Colonic mucosa (tissue), 4 donors: Measurements from ENCODE around the gene PANK4. TPM values are rescaled to one million over a fixed set of nuclear protein-coding genes. Genes with fewer than 3 reads are reported as not detected.

Experiments used
- DNase-seq: peaks from one replicate; pipeline ENCODE4 v3.0.0-alpha.2; 2020
- H3K27ac ChIP-seq: fragments of 200-600 bp; one replicate; pipeline ENCODE4 v1.8.0; 2021
- H3K27me3 ChIP-seq: fragments of 200-600 bp; one replicate; pipeline ENCODE4 v1.8.0; 2021
- H3K36me3 ChIP-seq: fragments of 200-600 bp; one replicate; pipeline ENCODE4 v1.8.0; 2021
- H3K4me1 ChIP-seq: fragments of 200-600 bp; one replicate; pipeline ENCODE4 v1.8.0; 2021; ENCODE audit warnings: mild to moderate bottlenecking
- H3K4me3 ChIP-seq: fragments of 200-600 bp; one replicate; pipeline ENCODE4 v1.8.0; 2021
- H3K9ac ChIP-seq, 2 donors: one replicate each; pipeline ENCODE4 v1.7.0; 2013; ENCODE audit warnings: control low read depth in 2 of 2, low read depth in 2 of 2, low read length in 2 of 2
- H3K9me3 ChIP-seq: fragments of 200-600 bp; one replicate; pipeline ENCODE4 v1.8.0; 2021
- intact Hi-C: fragments of 100-400 bp; cut with DNase I; formaldehyde crosslinking; loops from one replicate; pipeline ENCODE4 v1.14.1; 2022
- total RNA-seq, 2 donors: library from RNA; stranded (reverse); fragmentation: NEBNext Ultra II Directional in 1 of 2; extraction: Animal tissue kit (Norgen Biotek cat#: 25700) in 1 of 2; gene quantifications; one replicate each; pipeline ENCODE4 v1.2.1, GENCODE V29; 2021
- TF ChIP-seq, protein P1 (sequence below): fragments of 200-600 bp; IDR thresholded peaks from one replicate; pipeline ENCODE4 v1.8.0; 2022; ENCODE audit warnings: antibody characterized with exemption, mild to moderate bottlenecking
- donor health status: healthy.
- donor health status: DM: no; HTN: no; CAD: no.
- donor health status: DM: no; HTN: no; CAD: no.

PANK4 gene
- total RNA-seq, 2 donors from 2014 or later = 27.0 to 42.0 TPM

DNA sequence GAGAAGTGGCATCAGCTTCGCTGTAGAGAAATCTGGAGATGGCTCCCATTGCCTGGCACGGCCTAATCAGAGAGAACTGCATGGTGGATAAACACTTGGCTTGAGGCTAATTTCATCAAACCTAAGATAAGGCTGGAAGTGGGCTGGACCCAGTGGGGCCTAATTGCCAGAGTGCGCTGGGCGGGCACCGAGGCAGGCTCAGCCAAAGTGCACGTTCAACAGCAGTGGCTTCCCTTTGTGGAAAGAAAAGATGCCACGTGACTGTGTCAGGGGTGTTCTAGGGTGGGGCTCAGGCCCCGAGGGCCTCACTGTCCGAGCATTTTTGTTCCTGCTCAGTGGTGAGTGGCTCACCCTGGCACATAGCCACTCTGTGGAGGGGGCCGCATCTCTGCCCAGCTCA lies 44.5 kb downstream of the PANK4 start:
- intact Hi-C loops = no loop called here

DNA sequence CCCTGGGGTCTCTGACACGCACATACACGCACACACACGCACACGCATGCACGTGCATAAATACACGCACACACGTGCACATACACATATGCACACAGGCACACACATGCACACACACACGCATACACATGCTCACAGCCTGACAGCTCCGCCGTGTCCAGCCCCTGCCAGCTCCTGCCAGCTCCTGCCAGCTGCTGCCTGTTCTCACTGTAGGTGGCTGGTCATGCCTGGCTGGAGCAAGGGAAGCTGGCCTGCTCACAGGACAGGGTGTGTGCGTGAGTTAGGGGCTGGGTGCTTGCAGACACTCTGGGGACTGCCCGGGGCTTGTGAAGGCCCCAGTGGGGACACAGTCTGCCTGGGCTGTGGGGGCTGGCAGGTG lies 45.4 kb downstream of the PANK4 start:
- H3K27ac ChIP-seq = no peak overlapping the region

More for the DNA sequence above, 44.5 kb downstream of the PANK4 start:
- Histone ChIP-seq H3K27me3 (no peaks in the 10 kb centered on the region), H3K9ac (no peak overlapping the region), H3K4me3 (no peak overlapping the region), H3K36me3 (no peaks in the 10 kb centered on the region), H3K4me1 (peaks cover 8% of the 10 kb centered on the region), H3K27ac (no peak overlapping the region), H3K9me3 (no peaks in the 10 kb centered on the region)
- DNase-seq = no peak
- TF ChIP-seq, protein P1, sequence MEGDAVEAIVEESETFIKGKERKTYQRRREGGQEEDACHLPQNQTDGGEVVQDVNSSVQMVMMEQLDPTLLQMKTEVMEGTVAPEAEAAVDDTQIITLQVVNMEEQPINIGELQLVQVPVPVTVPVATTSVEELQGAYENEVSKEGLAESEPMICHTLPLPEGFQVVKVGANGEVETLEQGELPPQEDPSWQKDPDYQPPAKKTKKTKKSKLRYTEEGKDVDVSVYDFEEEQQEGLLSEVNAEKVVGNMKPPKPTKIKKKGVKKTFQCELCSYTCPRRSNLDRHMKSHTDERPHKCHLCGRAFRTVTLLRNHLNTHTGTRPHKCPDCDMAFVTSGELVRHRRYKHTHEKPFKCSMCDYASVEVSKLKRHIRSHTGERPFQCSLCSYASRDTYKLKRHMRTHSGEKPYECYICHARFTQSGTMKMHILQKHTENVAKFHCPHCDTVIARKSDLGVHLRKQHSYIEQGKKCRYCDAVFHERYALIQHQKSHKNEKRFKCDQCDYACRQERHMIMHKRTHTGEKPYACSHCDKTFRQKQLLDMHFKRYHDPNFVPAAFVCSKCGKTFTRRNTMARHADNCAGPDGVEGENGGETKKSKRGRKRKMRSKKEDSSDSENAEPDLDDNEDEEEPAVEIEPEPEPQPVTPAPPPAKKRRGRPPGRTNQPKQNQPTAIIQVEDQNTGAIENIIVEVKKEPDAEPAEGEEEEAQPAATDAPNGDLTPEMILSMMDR = no peak

DNA sequence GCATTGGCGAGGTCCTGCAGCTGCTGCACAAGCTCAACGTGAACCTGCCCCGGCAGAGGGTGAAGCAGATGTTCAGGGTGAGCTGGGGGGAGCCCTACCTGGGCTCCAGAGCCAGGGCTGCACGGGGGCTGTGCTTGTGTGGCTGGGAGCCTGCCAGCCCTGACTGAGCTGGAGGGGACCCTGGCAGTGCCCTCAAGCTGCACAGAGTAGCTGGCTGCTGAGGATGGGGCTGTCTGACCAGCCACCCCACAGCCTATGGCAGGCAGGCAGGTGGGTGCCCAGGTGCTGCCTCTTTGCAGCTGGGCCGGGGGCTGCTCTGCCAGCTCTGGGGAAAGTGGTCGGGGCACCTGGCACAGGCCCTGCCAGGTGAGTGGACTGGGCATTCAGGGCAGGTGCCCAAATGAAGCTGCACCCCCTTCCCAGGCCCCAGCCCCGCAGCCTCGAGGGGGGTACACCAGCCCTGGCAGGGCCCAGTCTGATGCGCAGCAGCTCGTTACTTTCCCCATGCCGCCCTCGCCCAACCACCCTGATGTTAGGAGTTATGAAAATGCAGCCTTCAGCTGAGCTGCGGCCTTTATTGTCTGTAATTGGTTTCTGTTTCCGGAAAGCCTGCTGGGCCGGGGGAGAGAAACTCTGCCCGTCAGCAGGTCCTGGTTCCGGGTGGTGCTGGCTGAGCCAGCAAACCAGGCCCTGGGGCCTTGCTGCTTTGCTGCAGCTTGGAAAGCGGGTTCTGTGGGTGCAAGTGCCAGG lies 46.0 kb downstream of the PANK4 start:
- no peak overlapping the region for H3K27ac ChIP-seq
- TF ChIP-seq, protein P1 = no peak
- H3K4me1 ChIP-seq = peaks cover 8% of the 10 kb centered on the region
- no peaks in the 10 kb centered on the region for H3K27me3 ChIP-seq
- H3K4me3 ChIP-seq = no peak overlapping the region
- intact Hi-C loops = no loop called here
- H3K36me3 ChIP-seq = no peaks in the 10 kb centered on the region
- no peak for DNase-seq
- H3K9ac ChIP-seq = no peak overlapping the region
- no peaks in the 10 kb centered on the region for H3K9me3 ChIP-seq

More for the DNA sequence above, 45.4 kb downstream of the PANK4 start:
- no peaks in the 10 kb centered on the region for H3K9me3 ChIP-seq
- no peak overlapping the region for H3K4me3 ChIP-seq
- DNase-seq = no peak
- no peaks in the 10 kb centered on the region for H3K36me3 ChIP-seq
- no peak overlapping the region for H3K9ac ChIP-seq
- peaks cover 8% of the 10 kb centered on the region for H3K4me1 ChIP-seq
- intact Hi-C loops = no loop called here
- TF ChIP-seq, protein P1 = no peak
- H3K27me3 ChIP-seq = no peaks in the 10 kb centered on the region

DNA sequence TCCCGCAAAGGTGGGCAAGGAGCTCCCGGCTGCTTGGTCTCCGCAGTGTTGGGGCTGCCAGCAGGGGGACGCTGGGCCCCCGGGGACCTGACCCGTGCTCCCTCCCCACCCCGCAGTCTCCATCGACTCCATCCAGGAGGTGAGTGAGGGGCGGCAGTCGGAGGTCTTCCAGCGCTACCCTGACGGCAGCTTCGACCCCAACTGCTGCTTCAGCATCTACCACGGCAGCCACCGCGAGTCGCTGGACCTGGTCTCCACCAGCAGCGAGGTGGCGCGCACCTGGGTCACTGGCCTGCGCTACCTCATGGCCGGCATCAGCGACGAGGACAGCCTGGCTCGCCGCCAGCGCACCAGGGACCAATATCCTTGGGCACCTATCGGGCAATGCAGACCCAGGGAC lies 46.8 kb downstream of the PANK4 start:
- TF ChIP-seq, protein P1 = no peak
- no peaks in the 10 kb centered on the region for H3K27me3 ChIP-seq
- no peak overlapping the region for H3K27ac ChIP-seq
- intact Hi-C loops = no loop called here
- DNase-seq = no peak
- peaks cover 8% of the 10 kb centered on the region for H3K4me1 ChIP-seq
- no peaks in the 10 kb centered on the region for H3K9me3 ChIP-seq
- no peak overlapping the region for H3K9ac ChIP-seq
- no peaks in the 10 kb centered on the region for H3K36me3 ChIP-seq
- H3K4me3 ChIP-seq = no peak overlapping the region

DNA sequence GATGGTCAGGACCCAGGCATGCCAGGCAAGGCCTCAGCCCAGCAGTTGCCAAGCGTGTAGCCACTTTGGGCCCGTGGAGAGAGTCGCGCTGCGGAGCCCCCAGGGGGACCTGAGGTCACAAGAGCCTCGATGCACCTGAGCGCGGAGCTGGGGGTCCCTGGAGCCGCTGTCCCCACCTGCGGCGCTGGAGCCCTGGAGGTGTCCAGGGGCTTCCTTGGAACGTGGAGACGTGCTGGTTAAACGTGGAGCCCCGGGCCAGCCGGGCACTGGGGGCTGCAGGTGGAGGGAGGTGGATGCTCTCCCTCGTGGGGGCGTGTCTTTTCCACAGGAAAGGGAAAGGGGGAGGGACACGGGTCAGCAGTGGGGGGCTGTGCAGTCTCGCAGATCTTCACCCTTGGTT lies 47.2 kb downstream of the PANK4 start:
- TF ChIP-seq, protein P1 = no peak
- intact Hi-C loops = no loop called here
- Histone ChIP-seq H3K4me3 (no peak overlapping the region), H3K9ac (no peak overlapping the region), H3K36me3 (no peaks in the 10 kb centered on the region), H3K9me3 (no peaks in the 10 kb centered on the region), H3K4me1 (peaks cover 8% of the 10 kb centered on the region), H3K27ac (no peak overlapping the region), H3K27me3 (no peaks in the 10 kb centered on the region)
- no peak for DNase-seq
